GM19395 (cell line): ENCODE results near the gene OTUB2.

Experiments
- ATAC-seq: cut with Tn5 transposase; IDR thresholded peaks from one replicate; pipeline ENCODE4 v1.9.1; 2021; ENCODE audit warnings: mild to moderate bottlenecking, moderate library complexity; ENCODE audit not compliant: unreplicated experiment

The OTUB2 gene

DNA sequence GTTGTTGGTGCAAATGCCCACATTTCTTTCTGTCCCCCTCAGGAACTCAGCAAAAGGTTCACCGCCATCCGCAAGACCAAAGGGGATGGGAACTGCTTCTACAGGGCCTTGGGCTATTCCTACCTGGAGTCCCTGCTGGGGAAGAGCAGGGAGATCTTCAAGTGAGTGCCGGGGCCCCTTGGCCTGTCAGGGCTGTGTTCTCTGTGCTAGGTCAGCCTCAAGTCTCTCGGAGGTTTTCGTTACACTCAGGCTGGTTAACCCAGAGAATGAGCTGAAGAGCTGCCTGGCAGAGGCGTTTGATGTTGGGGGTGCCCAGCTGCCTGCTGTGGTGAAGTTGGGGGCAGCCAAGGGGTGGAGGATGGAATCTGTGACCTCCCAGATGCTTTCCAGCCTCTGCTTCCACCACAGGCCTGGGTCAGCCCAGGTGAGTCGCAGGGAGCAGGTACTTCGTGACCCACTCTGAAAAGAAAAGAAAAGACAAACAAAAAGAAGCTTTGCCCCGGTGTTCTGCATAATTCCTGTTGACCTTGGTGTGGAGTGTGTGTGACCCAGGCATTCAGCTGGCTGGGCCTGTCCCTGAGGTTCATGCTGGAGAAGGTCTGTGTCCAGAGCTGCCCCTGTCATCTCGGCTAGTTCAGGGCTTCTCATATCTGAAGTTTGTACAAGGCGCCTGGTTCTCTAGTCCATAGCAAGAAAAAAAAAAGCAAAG lies 12.9 kb downstream of the OTUB2 start:
- no peak for ATAC-seq

DNA sequence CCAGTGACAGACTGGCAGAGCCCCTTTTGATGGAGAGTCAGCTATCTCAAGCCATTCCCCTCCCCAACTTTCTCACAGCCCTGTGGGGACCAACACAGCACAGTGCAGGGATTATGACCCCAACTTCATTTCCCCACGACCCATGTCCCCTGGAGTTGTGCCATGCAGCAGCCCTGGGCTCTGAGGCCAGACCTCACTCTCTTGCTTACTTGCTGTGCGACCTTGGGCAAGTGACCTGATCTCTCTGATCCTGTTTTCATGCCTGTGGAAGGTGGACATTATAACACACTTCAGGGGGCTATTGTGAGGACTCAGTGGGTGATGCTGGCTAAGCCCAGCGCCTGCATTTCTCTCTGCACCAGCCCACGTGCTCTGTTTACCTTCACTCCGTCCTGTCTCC lies 14.1 kb downstream of the OTUB2 start:
- no peak for ATAC-seq

DNA sequence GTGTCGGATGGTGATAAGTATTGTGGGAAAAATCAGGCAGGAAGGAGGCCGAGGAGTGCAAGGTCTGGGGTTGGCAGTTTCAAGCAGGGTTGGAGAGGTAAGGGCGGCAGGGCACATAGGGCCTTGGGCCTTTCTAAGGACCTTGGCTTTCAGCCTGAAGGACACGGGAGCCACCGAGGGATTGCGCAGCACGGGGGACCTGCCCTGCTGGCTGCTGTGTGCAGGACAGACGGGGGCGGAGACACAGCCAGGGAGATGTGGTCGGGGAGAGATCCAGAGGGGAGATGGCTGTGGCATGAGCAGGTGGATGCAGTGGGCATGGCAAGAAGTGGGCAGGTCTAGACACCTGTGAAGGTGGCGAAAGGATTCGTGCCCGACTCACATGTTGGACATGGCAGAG lies 14.7 kb downstream of the OTUB2 start:
- no peak for ATAC-seq

DNA sequence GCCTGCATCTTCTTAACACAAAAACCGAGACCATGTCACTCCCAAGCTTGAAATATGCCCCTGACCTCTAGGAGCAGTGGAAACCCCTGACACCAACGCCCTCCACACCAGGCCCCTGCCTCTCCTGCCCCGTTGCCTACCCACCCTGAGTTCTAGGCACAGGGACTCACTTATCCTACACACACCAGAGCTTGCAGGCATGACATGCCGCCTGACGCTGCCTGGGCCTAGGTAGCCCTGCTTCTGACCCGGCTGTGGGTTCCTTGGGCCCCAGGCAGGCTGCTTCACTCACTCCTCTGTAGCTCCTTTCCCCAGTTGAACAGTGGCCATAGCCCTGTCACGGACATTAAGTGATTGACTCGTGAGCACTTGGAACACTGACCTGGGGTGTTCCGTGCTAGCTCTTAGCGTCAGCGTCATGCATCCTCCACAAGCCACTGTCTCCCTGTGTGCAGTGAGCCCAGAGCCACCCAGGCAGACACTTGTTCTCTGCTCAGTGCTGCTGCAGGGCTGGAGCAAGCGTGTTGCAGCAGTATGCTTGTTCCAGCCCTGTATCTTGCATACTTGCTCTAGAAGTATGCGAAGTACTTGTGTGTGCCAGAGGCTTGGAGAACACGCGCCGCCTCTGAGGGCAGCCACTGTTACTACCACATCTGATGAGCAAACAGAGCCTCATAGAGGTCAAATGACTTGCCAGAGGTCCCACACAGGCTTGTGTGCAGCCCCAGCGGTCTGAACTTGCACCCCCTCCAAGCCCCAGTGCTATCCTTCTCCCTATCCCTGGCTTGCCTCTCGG lies 15.6 kb downstream of the OTUB2 start:
- no peak for ATAC-seq

DNA sequence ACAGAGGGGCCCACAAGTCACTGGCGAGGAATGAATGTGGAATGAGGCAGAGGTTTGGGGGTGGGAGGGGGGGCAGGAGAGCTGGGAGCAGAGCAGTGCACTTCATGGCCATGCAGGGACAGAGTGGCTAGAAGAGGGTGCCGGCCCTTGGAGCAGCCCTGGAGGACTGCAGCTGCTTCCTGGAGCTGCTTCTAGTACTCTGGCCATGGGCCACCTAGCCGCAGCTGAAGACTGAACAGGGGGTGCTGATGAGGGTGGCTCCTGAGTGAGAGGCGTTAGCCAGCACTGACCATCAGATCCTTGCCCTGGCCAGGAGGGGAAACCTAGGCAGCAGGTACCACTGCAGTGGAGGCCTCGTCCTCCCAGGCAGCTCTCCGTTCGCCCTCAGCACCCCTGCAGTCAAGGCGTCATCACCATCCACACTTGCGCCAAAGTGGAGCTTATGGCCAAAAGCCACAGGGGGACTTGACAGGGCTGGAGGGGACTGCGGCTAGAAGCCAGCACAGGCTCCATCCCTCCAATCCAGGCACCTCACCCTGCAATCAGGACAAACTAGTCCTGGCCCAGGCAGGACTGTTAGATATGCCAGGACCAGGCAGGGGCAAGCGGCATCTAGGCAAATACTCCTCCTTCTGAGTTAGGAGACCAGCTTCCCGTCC lies 16.4 kb downstream of the OTUB2 start:
- ATAC-seq = no peak

DNA sequence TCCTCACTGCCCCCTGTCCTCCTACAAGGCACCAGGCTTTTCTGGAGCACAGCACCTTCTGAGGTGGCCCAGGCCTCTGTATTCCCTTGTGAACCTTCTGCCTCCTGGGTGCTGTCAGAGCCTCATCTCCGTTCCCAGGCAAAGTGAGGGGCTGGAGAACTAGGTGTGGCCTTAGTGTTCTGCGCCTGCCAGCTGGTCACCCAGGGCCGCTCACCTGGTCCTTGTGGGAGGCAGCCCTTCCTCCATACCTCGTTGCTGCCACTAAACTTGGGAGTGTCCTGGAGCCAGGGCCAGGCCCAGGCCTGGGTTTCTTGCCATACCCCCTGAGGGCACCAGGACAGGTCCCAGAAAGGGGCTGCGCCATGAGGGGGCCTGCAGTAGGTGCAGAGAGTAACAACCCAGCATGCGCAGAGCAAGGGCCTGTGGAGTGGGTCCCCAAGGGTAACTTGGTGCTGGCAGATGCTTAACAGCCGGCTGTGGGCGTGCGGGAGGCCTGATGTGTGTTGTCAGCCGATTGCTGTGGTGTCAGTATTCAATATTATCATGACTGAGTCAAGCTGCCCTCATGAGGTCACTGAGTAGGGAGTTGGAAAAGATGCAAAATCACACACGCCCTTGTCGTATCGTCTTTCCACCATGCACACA lies 17.1 kb downstream of the OTUB2 start:
- no peak for ATAC-seq

DNA sequence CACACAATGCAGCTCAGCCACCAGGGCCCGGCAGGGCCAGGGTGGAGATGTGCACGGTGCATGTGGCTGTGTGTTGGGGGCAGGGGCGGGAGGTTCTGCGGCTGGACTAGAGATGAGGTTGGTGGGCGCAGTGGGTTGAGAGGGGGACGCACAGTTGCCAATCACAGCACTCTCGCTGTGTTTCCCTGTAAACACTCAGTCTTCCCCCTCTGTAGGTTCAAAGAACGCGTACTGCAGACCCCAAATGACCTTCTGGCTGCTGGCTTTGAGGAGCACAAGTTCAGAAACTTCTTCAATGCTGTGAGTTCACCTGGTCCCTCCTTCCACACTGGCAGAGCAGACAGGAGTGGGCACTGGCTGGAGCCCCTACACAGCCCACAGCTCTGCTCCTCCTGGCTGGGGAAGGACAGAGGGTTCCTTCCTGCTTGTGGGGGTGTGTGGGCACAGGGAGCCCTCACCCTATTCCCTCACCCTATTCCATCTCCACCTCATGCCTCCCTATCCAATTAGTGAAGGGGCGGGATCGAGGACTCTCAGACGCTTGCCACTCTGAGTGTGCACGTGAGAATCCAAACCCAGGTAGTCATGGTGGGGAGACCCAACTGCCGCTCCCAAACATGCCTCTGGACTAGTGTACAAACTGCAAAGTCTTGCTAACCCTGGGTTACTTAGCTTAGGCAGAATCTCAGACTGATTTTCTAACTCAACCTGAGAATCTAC lies 17.8 kb downstream of the OTUB2 start:
- no peak for ATAC-seq

DNA sequence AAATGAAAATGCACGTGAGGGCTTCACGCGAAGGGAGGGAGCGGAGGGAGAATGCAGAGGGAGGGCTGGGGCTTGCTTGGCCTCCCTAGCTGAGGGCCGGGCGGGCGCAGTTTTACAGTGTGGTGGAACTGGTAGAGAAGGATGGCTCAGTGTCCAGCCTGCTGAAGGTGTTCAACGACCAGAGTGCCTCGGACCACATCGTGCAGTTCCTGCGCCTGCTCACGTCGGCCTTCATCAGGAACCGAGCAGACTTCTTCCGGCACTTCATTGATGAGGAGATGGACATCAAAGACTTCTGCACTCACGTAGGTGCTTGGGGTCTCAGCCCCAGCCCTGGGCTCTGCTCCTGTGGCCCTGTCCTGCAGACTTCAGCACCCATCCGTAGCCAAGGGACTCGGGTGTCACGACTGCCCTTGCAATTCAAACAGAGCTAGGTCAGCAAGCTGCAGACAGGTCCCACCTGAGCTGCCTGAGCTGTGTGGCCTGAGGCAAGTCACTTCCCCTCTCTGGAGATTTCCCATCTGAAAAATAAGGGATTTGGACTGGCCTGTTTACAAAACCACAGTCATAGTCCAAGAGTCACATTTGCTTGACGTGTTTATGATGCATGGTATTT lies 18.4 kb downstream of the OTUB2 start:
- no peak for ATAC-seq

DNA sequence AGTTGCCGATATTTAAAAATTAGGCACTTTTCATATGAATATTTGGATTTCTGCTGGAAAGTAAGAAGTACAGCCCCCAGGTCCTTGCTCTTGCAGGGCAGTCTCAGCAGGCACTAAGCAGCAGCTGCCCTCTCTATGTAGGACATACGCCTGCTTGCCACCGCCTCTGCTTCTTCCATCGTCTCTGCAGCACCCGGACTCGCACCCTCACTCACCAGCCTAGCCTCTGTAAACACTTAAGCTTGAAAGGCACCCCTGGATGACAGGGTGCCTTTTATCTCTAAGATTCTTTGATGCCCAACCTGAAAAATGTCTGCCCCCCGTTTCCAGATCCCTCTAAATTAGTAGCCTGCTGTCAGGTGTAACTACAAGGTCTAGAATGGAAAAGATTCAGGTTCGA lies 19.0 kb downstream of the OTUB2 start:
- no peak for ATAC-seq

DNA sequence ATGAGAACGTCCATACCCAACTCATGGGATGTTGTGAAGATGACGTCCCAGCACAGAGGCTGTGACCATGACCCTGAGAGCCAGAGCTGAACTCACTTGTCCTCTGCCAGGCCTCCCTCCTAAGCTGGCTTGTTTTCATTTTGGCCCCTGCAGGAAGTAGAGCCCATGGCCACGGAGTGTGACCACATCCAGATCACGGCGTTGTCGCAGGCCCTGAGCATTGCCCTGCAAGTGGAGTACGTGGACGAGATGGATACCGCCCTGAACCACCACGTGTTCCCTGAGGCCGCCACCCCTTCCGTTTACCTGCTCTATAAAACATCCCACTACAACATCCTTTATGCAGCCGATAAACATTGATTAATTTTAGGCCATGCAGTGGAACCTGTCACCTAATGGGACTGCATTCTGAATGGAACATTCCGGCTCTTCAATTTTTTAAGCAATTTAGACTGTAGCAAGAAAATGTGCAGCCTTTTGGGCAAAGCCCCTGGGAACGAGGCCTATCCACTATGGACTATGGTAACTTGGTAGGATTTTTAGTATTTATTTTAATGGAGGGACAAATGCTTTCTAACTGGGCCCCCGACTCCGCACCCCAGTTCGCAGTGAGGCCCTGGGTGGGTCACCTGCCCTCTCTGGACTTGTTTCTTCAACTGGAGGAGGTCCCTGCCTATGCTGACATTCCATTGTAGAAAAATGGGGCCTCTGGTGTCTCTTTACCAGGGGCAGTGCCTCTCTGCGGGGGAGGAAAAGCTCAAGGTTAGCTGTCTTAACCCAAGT lies 19.6 kb downstream of the OTUB2 start:
- no peak for ATAC-seq

DNA sequence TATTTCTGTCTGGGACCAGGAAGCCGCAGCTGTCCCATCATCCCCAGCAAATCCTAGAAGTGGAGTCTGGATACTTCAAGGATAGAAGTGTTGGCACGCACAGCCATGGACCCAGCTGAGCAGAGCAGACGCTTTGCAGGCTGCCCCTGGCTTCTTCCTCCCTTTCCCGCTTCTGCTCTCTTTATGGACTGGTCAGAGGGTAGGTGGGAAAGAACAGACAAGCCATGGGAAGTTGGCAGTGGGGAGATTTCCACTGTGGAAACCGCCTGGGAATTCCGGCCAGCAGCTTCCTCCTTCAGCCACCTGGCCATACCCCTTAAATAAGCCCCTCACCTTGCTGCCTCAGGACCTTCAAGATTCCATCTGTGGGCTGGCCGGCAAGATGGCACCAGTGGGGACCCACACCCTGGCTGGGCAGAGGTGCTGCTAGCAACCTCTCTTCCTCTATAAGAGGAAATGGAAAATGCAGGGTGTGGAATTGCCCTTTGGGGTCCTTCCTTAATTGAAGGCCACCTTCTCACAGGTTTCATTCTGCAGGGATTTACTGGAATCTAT lies 20.6 kb downstream of the OTUB2 start:
- no peak for ATAC-seq

DNA sequence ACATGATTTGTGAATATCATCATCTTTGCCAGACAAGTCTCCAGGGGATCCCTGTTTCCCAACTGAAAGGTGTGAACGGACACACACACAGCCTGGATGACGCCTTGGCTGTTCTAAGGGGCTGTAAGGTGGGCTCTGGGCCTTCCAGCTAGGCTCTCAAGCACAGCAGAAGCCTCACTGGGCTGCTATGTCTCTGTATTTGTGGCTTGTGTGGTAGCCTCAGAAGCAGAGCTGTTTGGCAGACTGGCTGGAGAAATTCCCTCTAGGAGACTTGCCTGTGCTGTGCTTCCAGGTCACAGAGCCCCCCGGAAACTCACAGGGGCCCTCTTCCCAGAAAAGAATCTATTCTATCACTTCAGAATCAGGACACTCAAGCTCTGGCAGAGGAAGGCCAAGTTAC lies 21.4 kb downstream of the OTUB2 start:
- no peak for ATAC-seq

DNA sequence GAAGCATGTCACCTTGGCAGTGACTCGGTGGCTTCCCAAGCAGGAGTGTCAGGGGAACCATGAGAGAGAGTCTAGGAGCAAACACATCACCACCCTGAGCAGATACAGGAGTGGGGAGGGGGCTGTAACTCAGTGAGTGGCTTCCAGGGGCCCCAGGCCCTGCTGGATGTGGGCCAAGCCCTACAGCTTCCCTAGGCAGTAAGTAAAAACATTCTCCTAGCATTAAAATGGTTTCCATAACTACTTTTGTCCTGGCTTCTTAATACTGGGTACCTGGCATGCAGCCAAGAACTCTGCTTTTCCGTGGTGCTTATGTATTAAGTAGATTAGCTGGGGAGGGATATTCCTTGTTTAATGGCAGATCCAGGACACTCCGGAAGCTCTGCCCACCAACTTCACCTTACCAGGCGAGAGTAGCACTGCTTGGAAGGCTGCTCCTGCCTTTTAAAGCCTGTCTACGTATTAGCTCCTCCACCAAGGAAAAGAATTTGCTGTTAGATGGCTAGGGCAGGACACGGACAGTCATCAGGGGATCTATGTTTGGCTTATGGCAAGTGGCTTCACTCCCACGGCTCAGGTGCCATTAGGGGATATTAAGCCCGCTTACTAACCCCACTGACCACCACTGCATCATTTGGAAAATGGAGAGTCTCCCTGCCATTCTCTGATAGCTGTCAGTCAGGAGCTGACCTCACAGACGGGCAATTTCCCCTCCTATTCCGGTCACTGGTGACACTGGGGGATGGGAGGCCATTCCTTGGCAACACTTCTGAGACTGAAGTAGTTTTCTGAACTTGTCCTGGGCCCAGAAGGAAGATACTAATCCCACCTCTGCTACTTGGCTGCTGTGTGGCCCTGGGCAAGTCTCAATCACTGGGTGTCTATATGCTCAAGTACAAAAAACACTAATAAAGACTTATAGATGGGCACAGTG lies 22.8 kb downstream of the OTUB2 start:
- no peak for ATAC-seq

DNA sequence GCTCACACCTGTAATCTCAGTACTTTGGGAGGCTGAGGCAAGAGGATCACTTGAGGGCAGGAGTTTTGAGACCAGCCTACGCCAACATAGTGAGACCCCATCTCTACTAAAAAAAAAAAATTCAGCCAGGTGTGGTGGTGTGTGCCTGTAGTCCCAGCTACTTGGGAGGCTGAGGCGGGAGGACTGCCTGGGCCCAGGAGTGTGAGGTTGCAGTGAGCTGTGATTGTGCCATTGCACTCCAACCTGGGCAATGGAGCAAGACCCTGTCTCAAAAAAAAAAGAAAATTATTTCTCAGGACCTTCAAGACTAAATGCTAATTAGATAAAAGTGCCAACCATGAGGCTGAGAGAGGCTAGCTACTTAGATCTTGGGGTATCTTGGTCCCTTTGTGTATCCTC lies 23.5 kb downstream of the OTUB2 start:
- no peak for ATAC-seq

DNA sequence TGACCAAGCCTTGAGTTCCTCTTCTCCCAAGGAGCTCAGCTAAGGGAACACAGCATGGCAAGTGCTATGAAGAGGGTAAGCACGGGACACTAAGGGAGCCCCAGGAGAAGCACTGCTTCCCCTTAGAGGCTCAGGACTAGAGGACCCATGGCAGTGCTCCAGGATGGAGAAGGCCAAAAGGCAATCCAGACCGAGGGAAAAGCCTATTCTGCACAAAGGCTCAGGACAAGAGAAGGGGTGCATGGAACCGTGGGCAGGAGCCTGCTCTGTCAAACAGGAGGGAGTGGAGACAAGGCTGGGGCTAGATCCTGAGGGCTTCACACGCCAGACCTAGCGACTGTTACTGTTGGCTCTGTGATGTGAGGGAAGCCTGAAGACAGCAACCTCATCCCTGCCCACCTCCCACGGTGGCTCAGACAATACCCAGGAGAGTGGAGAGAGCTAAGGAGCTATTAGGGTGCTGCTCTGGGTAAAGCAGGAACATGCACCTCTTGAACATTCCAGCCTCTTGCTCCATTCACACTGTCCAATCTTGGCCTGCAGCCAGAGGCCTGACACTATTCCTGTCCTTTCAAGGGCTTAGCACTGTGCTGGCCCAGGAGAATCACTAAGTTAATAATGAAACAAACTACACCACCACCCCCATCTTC lies 24.2 kb downstream of the OTUB2 start:
- ATAC-seq = no peak

DNA sequence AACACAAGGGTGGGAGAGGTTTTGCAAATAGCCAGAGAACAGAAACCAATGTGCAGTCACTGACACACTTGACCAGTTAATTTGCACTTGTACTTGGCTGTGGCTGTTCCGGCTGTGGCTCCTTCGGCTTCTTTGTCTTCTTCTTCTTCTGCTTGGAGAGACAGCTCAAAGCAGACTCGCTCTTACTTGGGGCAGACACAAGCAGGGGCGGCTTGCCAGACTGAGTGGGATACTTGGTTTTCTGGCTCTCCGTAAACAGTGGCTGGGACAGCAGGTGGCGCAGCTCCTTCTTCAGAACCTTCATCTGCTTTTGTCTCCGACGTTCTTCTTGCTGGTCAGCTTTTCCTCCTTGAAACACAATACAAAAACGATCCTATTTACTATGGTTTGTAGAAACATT lies 25.0 kb downstream of the OTUB2 start:
- no peak for ATAC-seq

DNA sequence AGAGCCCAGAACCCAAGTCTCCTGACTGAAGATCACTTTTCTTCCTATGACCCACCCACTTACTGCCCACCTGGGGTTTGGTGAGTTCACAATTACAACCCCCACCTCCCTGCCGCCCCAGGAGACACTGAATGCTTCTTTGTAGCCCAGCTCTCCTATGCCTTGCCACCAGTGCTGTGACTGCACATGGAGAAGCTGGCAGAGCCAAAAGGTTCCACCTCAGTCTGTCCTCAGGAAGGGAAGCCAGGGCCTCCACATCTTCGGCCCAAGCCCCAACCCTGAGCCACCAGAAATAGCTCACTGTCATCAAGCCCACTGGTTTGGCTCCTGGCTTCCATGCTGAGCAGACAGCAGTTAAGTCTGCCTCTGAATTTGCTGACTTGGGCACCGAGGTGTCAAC lies 25.6 kb downstream of the OTUB2 start:
- ATAC-seq = no peak

DNA sequence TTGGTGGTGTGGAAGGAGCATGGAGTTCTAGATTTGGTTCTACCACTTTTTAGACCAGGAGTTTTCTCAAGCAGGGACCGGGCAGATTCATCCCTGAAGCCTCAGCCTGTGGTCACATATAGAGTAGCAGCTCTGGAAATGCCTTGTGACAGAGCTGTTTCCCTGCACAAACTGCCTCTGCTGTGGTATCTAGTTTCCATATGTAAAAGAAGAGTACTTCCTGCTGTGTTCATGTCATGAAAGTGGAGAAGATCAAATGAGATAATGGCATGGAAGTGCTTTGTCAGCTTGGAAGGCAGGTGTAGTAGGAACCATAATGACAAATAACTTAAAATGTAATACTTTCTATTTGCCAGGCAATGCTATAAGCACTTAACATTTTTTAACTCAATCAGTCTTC lies 26.1 kb downstream of the OTUB2 start:
- no peak for ATAC-seq
